Sigmoid colon (tissue), 7 donors: ENCODE data around the gene COX4I1. TPM values are rescaled to one million over a fixed set of nuclear protein-coding genes. Genes with fewer than 3 reads are reported as not detected.

Experiments used
- DNase-seq: peaks from one replicate; pipeline ENCODE4 v3.0.0-alpha.2; 2019
- H3K27ac ChIP-seq, 4 donors: fragments of 200-600 bp; sonication (generic); one replicate each; pipeline ENCODE4 v1.5.1; 2016 to 2019; ENCODE audit warnings: mild to moderate bottlenecking in 1 of 4
- H3K27me3 ChIP-seq, 3 donors: fragments of 200-600 bp; sonication (generic); one replicate each; pipeline ENCODE4 v1.5.1; 2019; ENCODE audit warnings: mild to moderate bottlenecking in 1 of 3
- H3K36me3 ChIP-seq, 4 donors: fragments of 200-600 bp; sonication (generic); one replicate each; pipeline ENCODE4 v1.5.1; 2016 to 2019
- H3K4me1 ChIP-seq, 4 donors: fragments of 200-600 bp; sonication (generic); one replicate each; pipeline ENCODE4 v1.5.1; 2017 to 2019
- H3K4me3 ChIP-seq, 4 donors: fragments of 200-600 bp; sonication (generic); one replicate each; pipeline ENCODE4 v1.5.1; 2017 to 2019; ENCODE audit warnings: mild to moderate bottlenecking in 2 of 4, moderate library complexity in 1 of 4
- H3K9me3 ChIP-seq, 4 donors: fragments of 200-600 bp in 3 of 4; sonication (generic) in 3 of 4; one replicate each; pipeline versions ENCODE4 v1.5.1 to v1.6.1; 2013 to 2019
- EP300 ChIP-seq, 4 donors: sonication (generic); formaldehyde crosslinking; IDR thresholded peaks; one replicate each; pipeline ENCODE4 v1.6.1; 2017; ENCODE audit warnings: antibody characterized with exemption in 4 of 4
- POLR2A ChIP-seq, 2 donors: fragments of 450-650 bp; IDR thresholded peaks; one replicate each; pipeline ENCODE4 v1.6.1; 2016; ENCODE audit warnings: antibody characterized with exemption in 2 of 2, mild to moderate bottlenecking in 2 of 2, moderate library complexity in 2 of 2
- POLR2AphosphoS5 ChIP-seq, 4 donors: sonication (generic); formaldehyde crosslinking; IDR thresholded peaks; one replicate each; pipeline ENCODE4 v1.6.1; 2017; ENCODE audit warnings: antibody characterized with exemption in 4 of 4
- WGBS, 2 donors: extraction: QIAGEN DNeasy Blood & Tissue Kit; methylation state at CpG; one replicate each; pipeline ENCODE4 v1.1.7; 2013; 5-methylcytosine and 5-hydroxymethylcytosine counted together
- intact Hi-C: fragments of 100-400 bp; cut with DNase I; formaldehyde crosslinking; loops from one replicate; pipeline ENCODE4 v1.15.1; 2023
- polyA plus RNA-seq, 3 donors: library from polyadenylated mRNA; stranded (reverse); fragments of 200-250 nt; gene quantifications; one replicate each; pipeline ENCODE4 v1.2.3, GENCODE V29; 2013
- total RNA-seq, 4 donors: library from RNA; depleted of rRNA; stranded (reverse); fragments of >200 nt; gene quantifications; one replicate each; pipeline ENCODE4 v1.1.0, GENCODE V29; 2016
- TF ChIP-seq, protein P1 (sequence below), 4 experiments: fragments of 450-650 bp in 3 of 4; fragments of 200-600 bp in 1 of 4; IDR thresholded peaks; one replicate each; pipeline ENCODE4 v1.5.1; 2016 to 2019; ENCODE audit warnings: antibody characterized with exemption in 4 of 4, mild to moderate bottlenecking in 3 of 4, moderate library complexity in 2 of 4
- donor health status: healthy with polysubstance abuse.
- donor health status: Bipolar disorder and iron deficiency.
- donor health status: healthy.

Gene COX4I1
- 100 to 1,000 TPM; 700 to 868 (median 716) TPM for total RNA-seq
- polyA plus RNA-seq: 1,000 to 10,000 TPM; 1,379 to 1,922 (median 1,756) TPM

- 0% methylated on average over 87 of the region's 87 CpGs for WGBS, 2 donors
- Histone ChIP-seq H3K27ac (peak within 1 kb of the TSS; percentile 88 to 99 (median 94)), H3K4me3 (peak within 1 kb of the TSS; percentile 76 to 100 (median 97)), H3K9me3 (no peaks in the 10 kb centered on the region), H3K36me3 (peaks cover 12 to 60% (median 27%) of the 10 kb centered on the region in 4 donors), H3K4me1 (peaks cover 0 to 39% (median 29%) of the 10 kb centered on the region in 4 donors), H3K27me3 (no peaks in the 10 kb centered on the region)
- peak; percentile 97 for DNase-seq
- intact Hi-C loops: loop anchor here (5.0 kb wide), 1 partner anchor 47 kb away; the partner anchor contains the start of gene C16orf74
- TF ChIP-seq EP300 (IDR thresholded peaks at IDR 0.05): peak in 1 of 4 donors; percentile 85
- TF ChIP-seq, protein P1, sequence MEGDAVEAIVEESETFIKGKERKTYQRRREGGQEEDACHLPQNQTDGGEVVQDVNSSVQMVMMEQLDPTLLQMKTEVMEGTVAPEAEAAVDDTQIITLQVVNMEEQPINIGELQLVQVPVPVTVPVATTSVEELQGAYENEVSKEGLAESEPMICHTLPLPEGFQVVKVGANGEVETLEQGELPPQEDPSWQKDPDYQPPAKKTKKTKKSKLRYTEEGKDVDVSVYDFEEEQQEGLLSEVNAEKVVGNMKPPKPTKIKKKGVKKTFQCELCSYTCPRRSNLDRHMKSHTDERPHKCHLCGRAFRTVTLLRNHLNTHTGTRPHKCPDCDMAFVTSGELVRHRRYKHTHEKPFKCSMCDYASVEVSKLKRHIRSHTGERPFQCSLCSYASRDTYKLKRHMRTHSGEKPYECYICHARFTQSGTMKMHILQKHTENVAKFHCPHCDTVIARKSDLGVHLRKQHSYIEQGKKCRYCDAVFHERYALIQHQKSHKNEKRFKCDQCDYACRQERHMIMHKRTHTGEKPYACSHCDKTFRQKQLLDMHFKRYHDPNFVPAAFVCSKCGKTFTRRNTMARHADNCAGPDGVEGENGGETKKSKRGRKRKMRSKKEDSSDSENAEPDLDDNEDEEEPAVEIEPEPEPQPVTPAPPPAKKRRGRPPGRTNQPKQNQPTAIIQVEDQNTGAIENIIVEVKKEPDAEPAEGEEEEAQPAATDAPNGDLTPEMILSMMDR (IDR thresholded peaks at IDR 0.05): no peak
- TF ChIP-seq POLR2AphosphoS5 (IDR thresholded peaks at IDR 0.05): peak; percentile 90 to 97 (median 93)
- TF ChIP-seq POLR2A (IDR thresholded peaks at IDR 0.05): peak; percentile 77 to 82
These were observed at the start of gene COX4I1, which contains the start of gene EMC8 for GRCh38 chr16:85799497-85800320. COX4I1 (plus strand) TSS chr16:85799695; CDS start chr16:85801206, 1,511 bp downstream. EMC8 (minus strand) TSS chr16:85799544; CDS start chr16:85799295, 249 bp downstream.

DNA sequence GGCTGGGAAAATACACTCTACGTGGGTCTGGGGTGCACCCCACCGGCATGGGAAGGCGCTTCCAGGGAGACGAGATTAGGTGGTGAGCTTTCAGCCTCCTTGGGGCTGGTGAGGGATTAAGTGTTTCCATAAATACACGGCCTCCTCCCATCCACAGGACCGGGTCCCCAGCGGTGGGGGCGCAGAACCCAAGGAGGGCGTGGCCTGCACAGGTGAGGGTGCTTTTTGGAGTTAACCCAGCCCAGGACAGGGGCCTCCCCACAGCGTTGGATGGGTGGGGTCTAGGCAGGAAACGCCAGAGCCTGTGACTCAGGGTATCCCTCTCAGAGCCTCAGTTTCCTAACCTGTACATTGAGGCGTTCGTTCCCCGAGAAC, 49.7 kb upstream of the COX4I1 start:
- H3K36me3 ChIP-seq: no peaks in the 10 kb centered on the region
- no peak for DNase-seq
- no peaks in the 10 kb centered on the region for H3K9me3 ChIP-seq
- TF ChIP-seq, protein P1 (IDR thresholded peaks at IDR 0.05): no peak
- TF ChIP-seq POLR2A (IDR thresholded peaks at IDR 0.05) (no peak), EP300 (IDR thresholded peaks at IDR 0.05) (no peak), POLR2AphosphoS5 (IDR thresholded peaks at IDR 0.05) (no peak)
- no peak overlapping the region for H3K27ac ChIP-seq
- 19 to 30% methylated on average over 14 of the region's 14 CpGs for WGBS, 2 donors
- H3K4me3 ChIP-seq: peak overlapping the region in 3 of 4 donors; percentile 57 to 68 (median 58)
- peaks cover 0 to 7% (median 3%) of the 10 kb centered on the region in 3 donors for H3K27me3 ChIP-seq
- H3K4me1 ChIP-seq: peaks cover 0 to 35% (median 32%) of the 10 kb centered on the region in 4 donors
- intact Hi-C loops: loop anchor here (5.0 kb wide), 1 partner anchor 48 kb away; the partner anchor contains the start of genes COX4I1 and EMC8

DNA sequence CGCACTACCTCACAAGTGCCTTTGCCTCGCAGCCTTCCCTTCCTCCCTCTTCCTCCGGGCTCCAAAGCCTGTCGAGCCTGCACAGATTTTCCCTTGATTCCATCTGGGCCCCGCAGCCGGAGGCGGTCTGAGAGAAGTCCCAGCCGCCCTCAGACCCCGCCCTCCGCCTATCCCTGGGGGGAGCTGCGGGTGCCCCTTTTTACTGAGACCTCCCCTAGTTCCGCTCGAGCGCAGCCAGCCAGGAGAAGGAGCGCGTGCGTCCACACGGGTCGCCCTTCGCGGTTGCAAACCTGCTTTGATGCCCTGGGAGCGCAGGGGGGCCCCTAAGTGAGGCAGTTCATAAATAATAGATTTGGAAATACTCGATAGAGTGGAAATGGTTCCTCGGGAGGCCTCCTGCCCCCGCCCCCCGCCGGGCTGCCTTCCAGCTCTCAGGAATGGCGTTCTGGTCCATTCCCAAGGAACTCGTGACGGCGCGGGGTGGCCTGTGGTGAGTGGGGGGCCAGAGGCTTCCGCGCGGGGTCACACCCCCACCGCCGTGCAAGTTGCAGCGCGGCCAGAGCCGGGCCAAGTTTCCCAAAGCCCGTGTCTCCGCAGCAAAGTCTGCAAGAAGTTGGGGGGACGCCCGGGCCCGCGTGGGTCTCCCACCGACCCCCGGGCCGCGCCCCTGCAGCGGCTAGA, 49.2 kb upstream of the COX4I1 start:
- intact Hi-C loops: loop anchor here (5.0 kb wide), 1 partner anchor 47 kb away; the partner anchor contains the start of genes COX4I1 and EMC8
- H3K36me3 ChIP-seq: no peaks in the 10 kb centered on the region
- H3K9me3 ChIP-seq: no peaks in the 10 kb centered on the region
- peaks cover 0 to 7% (median 3%) of the 10 kb centered on the region in 3 donors for H3K27me3 ChIP-seq
- H3K4me3 ChIP-seq: peak overlapping the region; percentile 32 to 68 (median 58)
- no peak for TF ChIP-seq POLR2A (IDR thresholded peaks at IDR 0.05)
- TF ChIP-seq EP300 (IDR thresholded peaks at IDR 0.05): no peak
- TF ChIP-seq, protein P1 (IDR thresholded peaks at IDR 0.05): peak in 1 of 4 experiments; percentile 18
- no peak for TF ChIP-seq POLR2AphosphoS5 (IDR thresholded peaks at IDR 0.05)
- H3K4me1 ChIP-seq: peaks cover 0 to 35% (median 32%) of the 10 kb centered on the region in 4 donors
- 1 to 2% methylated on average over 51 of the region's 51 CpGs for WGBS, 2 donors
- no peak for DNase-seq
- peak overlapping the region in 1 of 4 donors; percentile 16 for H3K27ac ChIP-seq

DNA sequence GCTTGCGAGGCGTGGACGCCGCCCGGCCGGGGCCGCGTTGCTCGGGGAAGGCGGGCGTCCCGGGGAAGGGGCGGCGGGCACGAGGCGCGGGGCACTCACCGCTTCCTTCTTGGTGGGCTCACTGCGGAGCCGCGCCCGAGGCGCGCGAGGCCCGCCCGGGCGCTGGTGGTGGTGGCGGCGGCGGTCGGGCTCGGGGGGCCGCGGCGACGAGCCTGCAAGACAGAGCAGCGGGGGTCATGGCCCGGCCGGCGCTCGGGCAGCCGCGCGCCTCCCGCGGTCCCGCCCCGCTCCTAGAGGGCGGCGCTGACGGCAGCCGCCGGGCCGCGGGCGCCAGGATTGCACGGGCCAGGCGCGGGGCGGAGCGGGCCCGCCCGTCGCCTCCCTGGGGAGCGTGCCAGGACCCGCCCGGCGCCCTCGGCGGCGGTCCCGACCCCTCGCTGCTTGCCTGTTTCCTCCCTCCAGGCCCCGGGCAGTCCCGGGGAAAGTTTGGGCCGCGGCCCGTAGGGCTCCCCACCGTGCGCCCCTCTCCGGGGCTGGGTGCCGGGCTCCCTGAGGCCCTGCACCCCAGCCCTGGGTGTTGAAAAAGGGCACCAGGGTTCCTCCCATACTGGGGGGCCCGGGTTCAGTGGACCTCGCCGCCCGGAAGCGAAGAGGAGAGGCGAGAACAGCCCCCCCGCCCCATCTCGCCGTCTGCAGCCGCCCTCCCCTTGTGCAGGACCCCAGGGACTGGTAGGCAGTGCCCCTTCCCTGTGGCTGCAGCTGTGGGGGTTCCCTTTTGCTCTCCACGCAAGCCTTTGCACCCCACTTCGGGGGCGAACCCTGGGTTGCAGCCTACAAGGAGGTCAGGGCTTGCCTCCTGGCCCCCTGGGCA, 48.4 kb upstream of the COX4I1 start, which contains the start of gene C16orf74:
C16orf74 (minus strand) TSS at position 270 of the 871 bp plus-strand sequence. CDS start 15,879 bp downstream, outside the sequence.
- Histone ChIP-seq H3K4me1 (peaks cover 0 to 35% (median 32%) of the 10 kb centered on the region in 4 donors), H3K27me3 (peaks cover 0 to 7% (median 3%) of the 10 kb centered on the region in 3 donors), H3K27ac (peak within 1 kb of the TSS in 1 of 4 donors; percentile 16), H3K36me3 (no peaks in the 10 kb centered on the region), H3K4me3 (peak within 1 kb of the TSS; percentile 32 to 68 (median 58)), H3K9me3 (no peaks in the 10 kb centered on the region)
- WGBS, 2 donors: 3 to 5% methylated on average over 96 of the region's 96 CpGs
- no peak for DNase-seq
- TF ChIP-seq POLR2A (IDR thresholded peaks at IDR 0.05): no peak
- no peak for TF ChIP-seq EP300 (IDR thresholded peaks at IDR 0.05)
- TF ChIP-seq, protein P1 (IDR thresholded peaks at IDR 0.05): no peak
- no peak for TF ChIP-seq POLR2AphosphoS5 (IDR thresholded peaks at IDR 0.05)
- intact Hi-C loops: loop anchor here (5.0 kb wide), 1 partner anchor 46 kb away; the partner anchor contains the start of genes COX4I1 and EMC8
